Measurements from ENCODE around the gene NEURL3. TPM values are rescaled to one million over a fixed set of nuclear protein-coding genes. Genes with fewer than 3 reads are reported as not detected.
"Not testable (repeated sequence)": the region's sequence is repeated elsewhere in the genome, so short reads cannot be mapped to it uniquely, and the experiment has no call there.

The NEURL3 gene
- polyA plus RNA-seq, 3 donors = 4.5 to 6.6 (median 5.9) TPM

DNA sequence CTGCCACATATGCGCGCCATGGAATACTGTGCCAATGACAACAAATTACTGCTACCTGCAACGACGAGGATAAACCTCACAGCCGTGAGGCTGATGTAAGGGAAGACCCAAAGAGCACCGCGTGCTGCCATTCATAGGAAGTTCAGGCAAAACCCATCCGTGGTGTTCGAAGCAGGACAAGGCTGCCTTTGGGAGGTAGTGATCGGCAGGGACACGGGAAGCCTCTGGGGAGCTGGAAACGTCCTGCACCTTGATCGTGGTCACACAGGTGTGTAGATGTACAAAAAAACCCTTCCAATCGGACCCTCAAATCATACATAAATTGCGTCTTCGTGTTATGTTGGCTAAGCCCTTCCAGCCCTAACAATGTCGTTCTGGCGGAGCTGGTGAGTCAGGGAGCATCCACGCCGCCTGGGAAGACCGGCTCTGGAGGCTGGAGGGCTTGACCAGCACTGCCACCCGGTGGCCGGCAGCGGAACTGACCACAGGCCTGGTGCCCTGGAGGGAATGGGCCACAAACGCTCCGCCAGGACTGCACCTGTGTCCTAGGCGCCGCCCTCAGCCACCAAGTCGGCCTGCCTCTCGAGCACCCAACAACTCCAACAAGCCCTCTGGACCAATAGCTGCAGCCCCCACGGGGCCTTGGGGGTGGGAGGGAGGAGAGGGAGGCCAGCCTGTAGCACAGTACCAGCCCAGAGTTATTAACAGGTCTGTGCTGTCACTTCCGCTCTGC is 4.1 kb upstream of the NEURL3 start:
- DNase-seq (ENCODE audit: low read depth in 3 of 3, low spot score in 2 of 3) = no peak

DNA sequence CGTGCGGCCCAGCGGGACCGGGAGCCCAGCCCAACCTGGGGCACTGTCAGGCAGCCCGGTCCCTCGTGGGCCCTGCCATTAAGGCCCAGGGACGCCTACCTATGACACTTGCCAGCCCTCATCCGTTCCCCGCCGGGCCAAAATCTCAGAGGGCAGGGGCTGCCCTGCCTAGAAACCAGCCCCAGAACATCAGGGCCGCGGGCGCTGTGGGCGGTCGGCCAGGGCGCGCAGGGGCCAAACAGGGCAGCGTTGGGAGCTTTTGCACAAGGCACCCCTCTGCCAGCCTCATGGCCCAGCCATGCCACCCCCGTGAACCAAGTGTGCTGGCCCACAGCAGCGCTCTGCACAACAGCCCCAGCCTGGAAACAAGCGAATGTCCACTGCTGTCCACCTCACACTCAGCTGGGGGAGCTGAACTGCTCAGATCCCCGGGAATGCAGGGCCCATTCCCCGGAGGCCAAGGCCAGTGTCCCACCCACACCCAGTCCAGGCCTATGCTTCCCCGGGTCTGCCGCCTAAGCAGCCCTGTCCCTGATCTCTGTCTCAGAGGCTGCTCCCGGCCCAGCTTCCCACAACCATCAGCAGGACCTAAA is 3.5 kb upstream of the NEURL3 start:
- DNase-seq (ENCODE audit: low read depth in 3 of 3, low spot score in 2 of 3) = no peak

DNA sequence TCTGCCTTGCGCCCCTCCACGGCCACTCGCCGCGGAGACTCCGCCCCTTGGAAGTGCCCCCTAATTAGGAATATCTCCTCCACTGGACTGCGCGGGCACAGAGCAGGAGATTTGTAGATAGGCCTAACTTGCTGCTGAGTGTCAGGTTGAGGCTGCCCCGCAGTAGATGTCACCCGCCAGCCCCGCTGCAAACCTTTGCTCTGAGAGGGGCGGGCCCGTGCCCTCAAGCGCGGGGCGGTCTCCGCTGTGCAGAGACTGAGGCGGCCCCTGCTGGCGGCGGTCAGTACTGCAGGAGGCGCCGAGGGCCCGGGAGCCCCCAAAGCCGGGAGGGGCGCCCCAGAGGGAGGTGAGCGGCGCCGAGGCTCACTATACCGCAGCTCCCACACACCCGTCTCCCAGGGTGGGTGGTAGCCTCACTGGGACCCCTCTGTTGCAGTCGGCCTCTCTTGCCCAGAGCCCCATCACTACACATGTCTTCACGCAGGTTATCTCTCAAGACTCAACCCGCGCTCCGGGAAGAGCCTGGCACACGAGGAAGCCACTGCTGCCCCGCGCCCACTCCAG is 2.9 kb upstream of the NEURL3 start:
- DNase-seq (ENCODE audit: low read depth in 3 of 3, low spot score in 2 of 3) = no peak

DNA sequence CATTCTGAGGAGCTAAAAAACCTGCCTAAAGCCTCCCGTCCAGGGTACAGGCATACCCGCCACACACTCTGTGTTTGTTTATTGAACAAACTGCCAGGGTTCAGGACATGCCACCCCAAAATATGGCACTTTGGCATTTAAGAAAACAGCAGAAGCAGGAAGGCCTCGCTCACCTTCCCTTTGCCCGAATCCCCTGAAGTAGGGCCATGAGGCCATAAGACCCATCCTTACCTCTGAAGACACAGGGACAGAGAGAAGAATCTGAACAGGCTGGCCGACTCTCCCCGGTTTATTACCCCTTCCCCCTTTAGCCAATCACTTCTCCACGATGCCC is 1.7 kb upstream of the NEURL3 start:
- no peak for DNase-seq (ENCODE audit: low read depth in 3 of 3, low spot score in 2 of 3)

DNA sequence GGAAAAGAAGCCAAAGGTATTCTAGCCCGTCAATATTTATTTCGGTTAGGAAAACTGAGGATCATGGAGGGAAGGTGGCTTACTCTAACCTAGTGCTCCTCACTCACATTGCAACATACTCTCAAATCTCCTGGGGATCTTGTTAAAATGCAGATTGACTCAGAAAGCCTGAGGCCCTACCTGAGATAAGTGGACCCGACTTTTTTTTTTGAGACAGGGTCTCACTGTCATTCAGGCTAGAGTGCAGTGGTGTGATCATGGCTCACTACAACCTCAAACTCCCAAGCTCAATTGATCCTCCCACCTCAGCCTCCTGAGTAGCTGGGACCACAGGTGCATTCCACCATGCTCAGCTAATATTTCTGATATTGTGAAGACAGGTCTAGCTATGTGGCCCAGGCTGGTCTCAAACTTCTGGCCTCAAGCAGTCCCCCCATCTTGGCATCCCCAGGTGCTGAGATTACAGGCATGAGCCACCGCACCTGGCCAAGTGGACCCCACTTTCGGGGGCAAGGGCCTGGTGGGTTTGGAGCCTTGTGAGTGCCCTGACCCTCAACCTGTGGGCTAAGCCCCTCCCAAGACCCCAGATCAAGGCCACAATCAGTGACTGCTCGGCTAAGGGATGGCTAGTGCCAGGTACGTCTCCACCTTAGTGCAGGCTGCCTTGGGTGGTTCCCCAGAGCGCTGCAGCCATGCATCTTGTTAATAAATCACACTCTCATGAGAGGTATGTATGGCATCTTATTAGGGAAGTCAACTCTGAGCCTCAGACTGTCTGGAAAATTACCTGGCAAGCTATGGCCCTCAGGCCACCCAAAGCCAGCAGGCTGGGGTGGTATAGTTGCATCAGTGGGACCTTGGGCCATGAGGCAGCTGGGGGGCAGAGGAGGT is 1.1 kb upstream of the NEURL3 start:
- no peak for DNase-seq (ENCODE audit: low read depth in 3 of 3, low spot score in 2 of 3)

DNA sequence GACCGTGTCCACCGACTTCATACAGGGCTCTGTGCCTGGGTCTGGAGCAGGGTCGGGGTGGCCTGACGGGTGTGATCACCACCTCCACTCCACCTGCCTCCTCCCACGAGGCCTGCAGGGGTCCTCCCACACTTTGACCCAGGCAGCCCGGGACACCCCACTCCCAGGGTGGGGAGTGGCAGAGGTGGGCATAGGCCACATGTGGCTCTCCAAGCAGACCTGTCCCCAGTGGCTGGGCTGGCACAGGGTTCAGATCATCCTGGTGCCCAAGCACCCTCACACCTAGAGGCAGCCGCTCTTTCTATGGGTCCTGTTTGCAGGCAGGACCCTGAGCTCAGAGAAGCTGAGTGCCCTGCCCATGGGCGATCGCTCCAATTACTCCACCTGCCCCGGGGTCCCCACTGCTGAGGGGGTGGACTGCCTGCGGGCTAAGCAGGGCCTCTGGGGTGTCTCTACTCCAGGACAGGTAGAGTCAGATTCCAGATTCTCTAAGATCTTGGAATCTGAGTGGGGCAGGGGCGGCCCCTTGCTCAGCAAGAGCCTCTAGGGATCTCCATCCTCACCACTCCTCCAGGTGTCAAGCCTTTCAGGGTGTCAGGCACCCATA is 1.4 kb downstream of the NEURL3 start:
- DNase-seq (ENCODE audit: low read depth in 3 of 3, low spot score in 2 of 3) = no peak

DNA sequence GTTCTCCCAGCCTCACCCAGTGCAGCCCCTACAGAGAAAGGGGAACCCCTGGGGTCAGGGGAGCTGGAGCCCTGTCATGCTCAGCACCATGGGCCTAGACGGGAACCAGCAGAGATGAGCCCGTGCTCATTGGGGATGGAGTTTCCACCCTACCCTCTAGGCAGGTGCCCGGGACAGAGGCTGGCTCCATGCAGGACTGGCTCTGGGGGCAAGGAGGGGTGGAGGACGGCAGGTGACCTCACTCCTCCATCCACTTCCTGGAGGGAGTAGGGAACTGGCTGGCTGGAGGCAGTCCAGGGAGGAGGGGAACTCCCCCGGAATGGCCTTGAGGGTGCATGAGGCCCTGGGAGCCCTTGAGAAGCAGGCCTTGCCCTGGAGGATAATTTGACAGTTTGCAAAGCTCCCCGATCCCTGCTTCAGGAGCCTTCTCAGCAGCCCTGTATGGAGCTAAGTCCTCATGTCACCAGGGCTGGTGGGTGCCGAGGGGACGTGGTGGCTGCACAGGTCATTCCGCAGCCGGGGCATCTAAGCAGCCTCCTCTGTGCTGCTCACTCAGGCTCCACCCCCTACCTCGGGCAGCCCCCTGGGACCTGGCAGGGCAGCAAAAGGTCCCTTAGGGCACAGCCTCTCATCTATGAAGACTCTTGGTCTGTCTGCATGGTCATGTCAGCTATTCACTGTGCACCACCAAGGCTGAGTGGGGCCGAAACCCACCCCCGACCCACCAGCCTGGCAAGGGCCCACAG is 2.1 kb downstream of the NEURL3 start:
- DNase-seq (ENCODE audit: low read depth in 3 of 3, low spot score in 2 of 3) = no peak

DNA sequence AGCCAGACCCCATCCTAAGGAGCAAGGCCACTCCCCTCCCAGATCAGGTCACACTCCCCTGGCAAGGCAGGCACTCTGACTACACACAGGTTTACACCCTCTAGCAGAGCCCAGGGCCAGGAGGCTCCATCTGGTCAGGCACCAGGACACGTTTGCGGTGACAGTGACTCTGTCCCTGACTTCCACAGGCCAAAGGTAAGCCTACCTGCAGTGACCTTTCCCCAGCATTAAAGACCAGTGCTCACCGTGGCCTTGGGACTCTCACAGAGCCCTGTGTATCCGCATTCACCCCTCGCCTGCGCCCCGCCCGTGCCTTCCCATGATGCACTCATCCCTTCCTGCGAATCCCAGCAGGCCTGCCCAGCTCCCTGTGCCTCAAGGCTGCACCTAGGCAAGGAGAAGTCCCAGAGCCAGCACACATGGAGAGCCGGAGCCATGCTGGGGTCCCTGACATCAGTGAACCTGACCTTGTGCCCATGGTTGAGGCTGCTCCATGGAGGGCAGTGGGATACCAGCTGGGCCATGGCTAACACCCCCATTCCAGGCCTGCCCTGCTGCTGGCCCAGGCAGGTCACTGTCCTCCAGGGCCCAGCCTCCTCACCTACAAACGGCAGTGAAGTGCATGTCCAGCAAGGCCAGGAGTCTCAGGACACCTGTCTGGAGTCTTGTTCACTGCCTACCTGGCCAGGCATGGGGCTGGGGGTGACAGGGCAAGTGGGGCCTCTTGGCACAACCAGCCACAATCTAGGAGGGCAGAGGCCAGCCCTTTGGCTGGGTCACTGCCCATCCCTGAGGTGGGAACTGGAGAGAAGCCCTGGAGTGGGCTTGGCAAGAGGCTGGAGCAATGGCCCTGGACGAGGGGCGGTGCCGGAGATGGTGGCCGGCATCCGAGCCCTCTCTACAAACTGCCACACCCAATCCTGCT is 3.0 kb downstream of the NEURL3 start:
- no peak for DNase-seq (ENCODE audit: low read depth in 3 of 3, low spot score in 2 of 3)

DNA sequence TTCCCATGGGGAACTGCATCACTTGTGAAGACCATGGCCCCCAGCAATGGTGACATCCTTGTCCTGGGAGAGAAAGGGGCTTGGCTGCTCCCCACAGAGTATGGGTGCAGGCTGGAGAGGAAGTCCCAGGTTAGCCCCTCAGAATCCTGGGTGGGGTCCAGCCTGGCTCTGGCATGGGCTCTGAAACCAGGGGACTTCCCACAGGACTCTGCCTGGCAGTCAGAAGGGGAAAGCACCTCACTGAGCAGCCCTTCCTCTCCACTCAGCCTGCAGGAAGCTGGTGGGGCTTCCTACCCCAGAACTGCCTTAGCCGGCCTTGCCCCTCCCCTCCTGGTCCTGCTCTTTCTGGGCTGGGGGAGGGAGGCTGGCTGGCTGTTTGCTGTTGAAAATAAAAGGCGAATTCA is 3.7 kb downstream of the NEURL3 start:
- no peak for DNase-seq (ENCODE audit: low read depth in 3 of 3, low spot score in 2 of 3)

DNA sequence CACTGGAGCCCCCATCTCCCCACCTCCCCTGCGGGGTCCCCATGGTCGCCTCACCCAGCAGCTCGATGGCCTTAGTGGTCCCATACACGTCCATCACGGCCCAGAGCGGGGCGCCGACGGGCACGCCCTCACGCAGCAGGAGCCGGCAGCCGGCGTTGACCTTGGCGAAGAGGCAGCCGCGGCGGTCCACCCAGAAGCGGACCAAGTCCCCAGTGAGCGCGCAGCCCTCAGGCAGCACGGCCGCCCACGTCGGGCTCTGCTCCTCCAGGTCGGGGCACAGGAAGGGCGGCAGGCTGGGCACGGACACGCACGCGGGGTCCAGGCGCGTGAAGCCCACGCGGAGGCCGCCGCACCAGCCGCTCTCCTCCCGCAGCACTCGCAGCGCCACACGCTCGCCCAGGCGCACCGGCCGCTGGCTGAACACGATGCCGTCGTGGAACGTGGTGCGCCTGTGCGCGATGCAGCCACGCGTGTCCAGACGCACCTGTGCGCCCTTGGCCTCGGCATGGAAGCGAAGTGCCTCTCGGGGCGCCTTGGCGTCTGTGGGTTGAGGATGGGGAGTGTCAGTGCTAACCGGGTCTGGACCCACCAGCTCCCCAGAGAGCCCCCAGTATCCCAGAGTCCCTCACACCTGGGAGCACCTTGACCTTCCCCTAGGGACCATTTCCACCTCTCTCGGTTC is 4.6 kb downstream of the NEURL3 start:
- DNase-seq (ENCODE audit: low read depth in 3 of 3, low spot score in 2 of 3) = no peak

DNA sequence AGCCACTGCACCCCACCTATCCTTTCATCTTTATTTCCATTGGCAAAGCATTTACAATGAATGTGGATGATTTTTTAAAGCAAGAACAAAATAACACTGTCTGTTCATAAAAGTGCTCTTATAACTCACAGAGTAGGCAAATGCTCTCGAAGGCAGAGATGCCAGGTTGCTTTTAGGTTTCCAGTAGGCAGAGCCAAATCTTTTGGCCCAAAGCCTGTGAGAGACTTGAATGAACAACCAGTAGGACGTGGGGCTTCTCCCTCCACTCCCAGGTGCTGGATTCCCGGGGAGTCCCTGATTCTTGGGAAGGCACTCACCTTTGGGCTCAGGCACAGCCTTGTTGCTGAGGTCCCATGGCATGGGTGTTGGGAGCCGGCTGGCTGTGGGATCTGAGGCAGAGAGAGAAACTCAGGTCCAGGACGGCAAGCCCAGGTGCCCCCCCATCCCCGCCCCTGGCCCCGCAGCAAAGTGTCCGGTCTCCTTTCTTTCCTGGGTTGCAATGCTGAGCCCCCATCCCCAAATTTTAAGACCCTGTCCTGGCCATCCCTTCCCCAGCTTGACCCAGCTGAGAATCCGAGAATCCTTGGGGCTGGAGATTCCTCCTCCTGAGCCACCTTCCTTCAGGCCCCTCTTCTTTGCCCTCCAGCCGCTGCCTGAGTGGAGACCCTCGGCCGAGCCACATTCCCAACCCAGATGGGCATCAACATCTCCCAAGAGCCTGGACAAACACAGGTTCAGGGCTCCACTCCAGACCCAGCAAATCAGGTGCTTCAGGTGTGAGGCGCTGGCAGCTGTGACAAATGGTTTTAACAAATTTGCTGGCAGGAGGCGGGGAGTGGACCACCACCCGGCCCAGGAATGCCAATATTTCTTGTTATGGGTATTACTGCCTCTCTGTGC is 5.8 kb downstream of the NEURL3 start:
- no peak for DNase-seq (ENCODE audit: low read depth in 3 of 3, low spot score in 2 of 3)

DNA sequence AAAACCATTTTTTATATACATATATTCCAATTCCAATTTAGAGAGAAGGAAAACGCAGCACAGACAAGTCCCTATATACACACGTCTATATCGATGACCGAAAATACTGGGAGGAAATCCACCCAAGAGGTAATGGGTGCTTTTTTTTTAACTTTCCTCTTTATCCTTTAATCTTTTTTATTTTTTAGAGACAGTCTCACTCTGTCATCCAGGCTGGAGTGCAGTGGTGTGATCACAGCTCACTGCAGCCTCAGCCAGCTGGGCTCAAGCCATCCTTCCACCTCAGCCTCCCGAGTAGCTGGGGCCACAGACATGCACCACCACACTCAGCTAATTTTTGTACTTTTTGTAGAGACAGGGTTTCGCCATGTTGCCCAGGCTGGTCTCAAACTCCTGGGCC is 6.5 kb downstream of the NEURL3 start:
- DNase-seq (ENCODE audit: low read depth in 3 of 3, low spot score in 2 of 3) = not testable (repeated sequence)

DNA sequence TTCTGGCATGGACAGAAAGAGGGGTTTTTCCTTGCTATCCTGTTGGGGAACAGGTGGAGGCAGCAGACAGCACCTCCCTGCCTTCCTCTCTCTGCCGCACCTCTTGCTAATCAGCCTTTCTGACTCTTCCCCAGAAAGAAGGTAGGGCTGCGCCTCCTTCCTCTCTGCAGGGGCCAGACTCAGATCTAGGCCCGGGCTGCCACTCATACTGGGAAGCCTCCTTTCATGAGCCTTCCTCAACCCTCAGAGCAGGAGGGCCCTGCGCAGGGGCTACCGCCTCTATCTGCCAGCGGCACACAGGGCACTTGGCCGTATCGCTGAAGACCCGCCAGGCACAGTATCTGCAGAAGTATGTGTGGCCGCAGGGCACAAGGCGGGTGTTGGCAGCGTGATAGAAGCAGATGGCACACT is 7.1 kb downstream of the NEURL3 start:
- DNase-seq (ENCODE audit: low read depth in 3 of 3, low spot score in 2 of 3) = no peak

DNA sequence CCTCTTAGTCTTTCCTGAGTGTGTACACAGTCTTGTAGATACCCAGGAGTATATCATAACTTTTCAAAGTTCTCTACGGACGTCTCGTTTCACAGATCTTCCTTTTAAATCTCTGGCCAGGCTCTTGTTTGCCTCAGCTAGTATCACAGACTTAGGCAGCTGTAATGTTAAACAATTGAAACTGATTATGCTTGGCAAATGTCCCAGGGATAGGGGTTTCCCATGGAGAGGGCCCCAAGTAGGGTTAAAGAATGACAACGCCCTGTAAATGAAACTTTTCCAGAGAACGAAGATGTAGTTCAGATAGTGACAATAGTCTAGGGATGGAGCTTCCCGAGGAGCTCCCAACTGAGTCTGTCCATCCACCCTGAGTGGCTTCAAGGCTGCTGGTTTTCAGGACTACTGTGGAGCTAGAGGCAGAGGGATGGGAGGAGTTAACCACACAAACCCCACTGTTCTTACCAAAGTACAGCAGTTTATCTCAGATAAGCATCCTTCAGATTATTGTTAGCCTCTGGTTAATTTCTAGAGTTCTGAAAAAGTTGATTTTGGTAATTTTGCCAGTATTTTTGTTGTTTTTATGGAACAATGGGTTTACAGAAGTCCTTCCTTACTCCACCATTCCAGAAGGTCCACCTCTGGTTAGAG is 9.1 kb downstream of the NEURL3 start:
- DNase-seq (ENCODE audit: low read depth in 3 of 3, low spot score in 2 of 3) = no peak

DNA sequence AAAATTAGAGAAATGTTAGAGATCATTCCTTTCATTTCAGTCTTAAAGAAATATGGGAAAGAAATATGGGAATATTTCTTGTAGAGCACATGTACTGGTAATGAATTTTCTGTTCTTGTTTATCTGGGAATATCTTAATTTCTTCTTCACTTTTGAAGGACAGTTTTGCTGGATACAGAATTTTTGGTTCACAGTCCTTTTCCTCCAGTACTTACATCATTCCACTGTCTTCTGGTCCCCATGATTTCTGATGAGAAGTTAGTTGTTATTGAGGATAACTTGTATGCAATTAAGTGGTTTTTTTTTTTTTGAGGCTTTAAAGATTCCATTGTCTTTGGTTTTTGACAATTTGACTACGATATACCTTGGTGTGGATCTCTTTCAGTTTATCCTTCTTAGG is 11.0 kb downstream of the NEURL3 start:
- DNase-seq (ENCODE audit: low read depth in 3 of 3, low spot score in 2 of 3) = no peak

DNA sequence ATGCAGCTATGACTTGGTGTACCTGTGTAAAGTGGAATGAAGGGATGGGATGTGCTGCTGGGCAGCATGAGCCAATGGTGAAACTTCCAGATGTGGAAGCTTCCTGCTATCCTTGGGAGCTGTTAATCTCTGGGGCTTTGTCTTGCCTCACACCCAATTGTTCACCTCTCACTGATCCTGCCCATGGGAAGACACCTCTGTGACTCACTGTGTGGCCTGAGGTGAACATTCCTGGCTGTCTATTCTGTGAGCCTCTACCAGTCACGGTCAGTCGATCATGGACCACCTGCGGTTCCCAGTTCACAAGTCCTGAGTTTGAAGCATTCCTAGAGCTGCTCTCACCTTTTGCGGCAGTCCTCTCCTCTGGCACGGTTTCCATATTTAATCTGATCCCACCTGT is 12.1 kb downstream of the NEURL3 start:
- no peak for DNase-seq (ENCODE audit: low read depth in 3 of 3, low spot score in 2 of 3)

DNA sequence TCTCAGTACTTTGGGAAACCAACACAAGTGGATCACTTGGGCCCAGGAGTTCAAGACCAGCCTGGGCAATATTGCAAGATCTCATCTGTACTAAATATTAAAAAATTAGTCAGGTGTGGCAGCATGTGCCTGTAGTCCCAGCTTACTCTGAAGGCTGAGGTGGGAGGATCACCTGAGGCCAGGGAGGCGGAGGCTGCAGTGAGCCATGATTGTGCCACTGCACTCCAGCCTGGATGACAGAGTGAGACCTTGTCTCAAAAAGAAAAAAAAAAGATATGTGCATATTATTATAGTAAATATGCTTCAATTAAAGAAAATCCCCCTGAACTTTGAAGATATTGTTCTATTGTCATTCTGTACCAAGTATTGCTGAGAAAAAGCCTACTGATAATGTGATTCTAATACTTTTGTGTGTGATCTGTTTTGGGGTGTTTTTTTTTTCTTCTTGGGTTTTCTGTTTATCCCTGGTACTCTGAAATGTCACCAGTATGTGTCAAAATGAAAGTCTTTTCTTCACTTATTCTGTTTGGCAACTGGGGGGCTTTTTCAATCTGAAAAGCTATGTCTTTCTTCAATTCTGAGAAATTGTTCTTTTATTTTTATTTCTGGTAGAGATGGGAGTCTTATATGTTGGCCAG is 13.2 kb downstream of the NEURL3 start:
- no peak for DNase-seq (ENCODE audit: low read depth in 3 of 3, low spot score in 2 of 3)
